GM21360 (cell line): Measurements from ENCODE around the gene ADM2.

Experiments
- ATAC-seq: cut with Tn5 transposase; IDR thresholded peaks from one replicate; pipeline ENCODE4 v1.9.1; 2021; ENCODE audit warnings: mild to moderate bottlenecking, moderate library complexity; ENCODE audit not compliant: unreplicated experiment

The ADM2 gene

DNA sequence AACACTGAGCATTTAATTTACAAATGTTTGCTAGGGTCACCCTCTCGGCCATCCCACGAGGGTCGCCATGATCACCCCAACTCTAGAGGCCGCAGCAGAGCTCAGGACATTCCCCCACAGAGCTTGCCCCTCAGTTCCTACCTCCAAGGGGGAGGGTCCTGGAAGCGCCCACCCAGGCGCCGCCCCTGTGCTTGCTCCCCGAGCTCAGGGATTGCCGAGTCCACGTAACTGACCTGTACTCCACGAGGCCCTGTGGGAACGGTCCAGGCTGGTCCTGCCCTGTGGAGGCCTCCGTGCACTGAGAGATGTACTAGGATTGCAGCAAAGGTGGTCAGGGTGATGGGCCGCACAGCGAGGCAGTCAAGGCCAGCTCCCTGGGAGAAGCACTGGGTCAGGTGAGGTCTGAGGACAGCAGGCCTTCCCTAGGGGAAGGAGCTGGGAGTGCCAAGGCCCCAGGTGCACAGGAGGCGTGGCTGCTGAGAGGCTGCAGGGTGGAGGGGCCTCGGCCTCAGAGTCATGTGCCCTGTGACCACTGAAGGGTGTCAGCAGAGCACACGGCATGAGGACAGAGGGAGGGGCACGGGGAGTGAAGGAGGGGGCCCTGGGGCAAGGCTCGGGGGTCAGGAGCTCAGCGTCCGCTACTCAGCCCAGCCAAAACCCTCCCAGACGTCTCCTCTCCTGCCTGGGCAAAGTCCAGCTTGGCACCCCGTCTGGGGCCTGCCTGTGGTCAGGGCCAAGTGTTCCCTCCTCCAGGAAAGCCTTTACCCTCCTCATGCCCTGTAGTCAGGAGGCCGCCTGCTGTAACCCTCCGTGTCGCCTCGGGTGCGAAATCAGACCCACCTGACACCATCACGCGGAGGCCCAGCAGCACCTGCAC lies 2.9 kb downstream of the ADM2 start:
- no peak for ATAC-seq

DNA sequence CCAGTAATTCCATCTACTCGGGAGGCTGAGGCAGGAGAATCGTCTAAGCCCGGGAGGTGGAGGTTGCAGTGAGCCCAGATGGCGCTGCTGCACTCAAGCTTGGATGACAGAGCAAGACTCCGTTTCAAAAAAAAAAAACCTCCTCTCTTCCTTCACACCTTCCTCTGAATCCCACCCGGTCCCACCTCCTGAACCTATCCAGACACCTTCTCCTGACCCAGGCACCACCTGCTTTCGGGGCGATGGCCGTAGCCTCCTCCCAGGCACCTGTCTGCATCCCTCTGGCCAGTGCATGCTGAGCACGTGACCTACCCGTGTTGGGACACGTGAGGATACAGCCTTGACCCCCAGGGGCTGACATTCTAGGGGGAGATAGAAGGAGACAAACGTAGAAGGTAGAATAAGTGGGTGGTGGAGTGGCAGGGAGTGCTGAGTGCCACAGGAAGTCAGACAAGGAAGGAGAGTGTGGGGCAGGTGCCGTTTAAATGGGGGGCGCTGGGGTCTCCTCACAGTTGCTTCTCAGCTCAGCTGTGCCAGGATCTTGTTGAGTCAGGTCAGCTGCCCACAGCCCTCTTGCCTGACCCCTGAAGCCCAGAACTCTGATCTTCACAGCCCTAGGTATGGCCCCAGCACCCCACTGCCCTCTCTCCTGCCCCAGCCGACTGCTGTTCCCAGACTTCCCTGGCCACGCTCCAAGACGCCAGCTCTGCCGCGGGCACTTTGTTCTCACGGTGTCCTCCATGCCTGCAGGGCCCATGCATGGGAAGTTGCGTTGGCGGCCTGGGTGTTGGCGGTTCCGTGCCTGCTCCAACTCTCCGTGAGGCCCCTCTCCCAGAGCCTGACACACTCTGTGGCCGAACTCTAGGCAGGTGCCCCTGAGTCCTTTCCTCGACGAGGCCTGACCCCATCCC lies 4.1 kb downstream of the ADM2 start:
- no peak for ATAC-seq

DNA sequence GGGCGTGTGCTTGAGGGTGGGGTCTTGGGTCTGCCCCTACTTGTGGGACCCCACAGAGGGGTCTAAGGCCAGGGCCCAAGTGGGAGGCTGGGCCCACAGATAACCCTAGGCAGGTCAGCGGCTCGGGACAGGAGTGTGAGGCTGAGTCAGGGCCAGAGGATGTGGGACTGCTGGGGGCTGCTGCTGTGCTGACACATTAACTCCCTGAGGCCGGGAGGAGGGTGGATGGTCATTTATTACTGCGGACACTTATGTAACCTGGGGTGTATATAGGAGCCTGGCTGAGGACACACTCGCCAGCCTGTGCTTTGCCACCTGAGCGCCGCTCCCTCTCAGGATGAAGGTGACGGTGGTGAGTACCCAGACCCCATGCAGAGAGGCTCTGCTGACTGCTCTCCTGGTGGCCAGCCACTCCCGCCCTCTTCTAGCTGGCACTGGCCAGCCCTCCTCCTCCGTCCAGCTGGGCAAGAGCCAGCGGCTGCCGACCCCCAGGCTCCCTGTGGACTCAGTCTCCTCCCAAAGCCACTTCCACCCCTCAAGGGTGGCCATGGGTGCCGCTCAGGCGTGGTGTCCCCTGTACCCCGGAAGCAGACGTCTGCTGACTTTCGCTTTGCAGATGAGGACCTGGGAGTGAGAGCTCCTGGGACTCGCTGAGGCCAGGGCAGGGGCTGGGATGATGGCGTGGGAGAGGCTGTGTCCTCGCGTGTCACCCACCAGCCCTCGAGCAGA lies 5.4 kb downstream of the ADM2 start, which contains the start of gene MIOX:
Gene MIOX, plus strand, starts transcription at position 299 of the 729 bp plus-strand sequence. Its CDS starts 39 bp downstream, at position 338.
- ATAC-seq, result no peak

DNA sequence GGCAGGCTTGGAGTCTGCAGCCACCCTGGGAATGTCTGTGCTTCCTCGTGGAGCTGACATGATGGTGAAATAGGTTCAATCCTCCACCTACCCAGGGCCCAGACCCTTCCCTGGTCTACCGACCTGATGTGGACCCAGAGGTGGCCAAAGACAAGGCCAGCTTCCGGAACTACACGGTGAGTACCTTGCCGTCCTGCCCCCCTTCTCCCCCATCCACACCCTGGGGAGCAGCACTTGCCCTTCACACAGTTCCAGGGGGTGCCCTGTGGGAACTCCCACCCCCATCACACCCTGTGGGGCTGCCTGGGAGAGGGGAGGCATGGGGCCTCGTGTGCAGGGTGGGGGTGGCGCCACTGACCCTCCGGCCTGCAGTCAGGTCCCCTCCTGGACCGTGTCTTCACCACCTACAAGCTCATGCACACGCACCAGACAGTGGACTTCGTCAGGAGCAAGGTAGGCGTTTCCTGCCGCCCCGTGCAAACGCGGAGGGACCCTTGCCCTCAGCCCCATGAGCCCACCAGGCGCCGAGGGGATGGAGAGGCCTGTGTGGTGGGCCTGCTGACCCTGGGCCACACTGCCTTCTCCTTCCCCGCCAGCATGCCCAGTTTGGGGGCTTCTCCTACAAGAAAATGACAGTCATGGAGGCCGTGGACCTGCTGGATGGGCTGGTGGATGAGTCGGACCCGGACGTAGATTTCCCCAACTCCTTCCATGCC lies 6.1 kb downstream of the ADM2 start:
- no peak for ATAC-seq

DNA sequence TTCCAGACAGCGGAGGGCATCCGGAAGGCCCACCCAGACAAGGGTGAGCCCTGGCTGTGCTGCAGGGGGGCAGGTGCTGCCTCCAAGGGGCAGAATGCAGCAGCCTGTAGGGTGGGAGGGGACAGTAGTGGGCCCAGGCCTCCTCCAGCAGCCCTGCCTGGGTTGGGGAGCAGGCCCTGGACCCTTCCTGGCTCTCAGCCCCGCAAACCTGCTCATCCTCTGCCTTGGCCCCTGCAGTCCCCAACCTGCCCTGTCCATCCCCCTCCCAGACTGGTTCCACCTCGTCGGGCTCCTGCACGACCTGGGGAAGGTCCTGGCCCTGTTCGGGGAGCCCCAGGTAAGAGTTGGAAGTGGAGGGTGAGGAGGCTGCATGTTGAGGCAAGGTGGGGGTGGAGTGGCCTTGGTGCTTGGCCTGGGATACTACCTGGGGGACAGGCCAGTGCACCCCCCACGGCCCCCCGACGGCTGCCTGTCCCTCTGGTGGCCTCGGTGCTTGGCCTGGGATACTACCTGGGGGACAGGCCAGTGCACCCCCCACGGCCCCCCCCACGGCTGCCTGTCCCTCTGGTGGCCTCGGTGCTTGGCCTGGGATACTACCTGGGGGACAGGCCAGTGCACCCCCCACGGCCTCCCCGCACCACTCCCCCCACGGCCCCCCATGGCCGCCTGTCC lies 6.8 kb downstream of the ADM2 start:
- ATAC-seq, result no peak

DNA sequence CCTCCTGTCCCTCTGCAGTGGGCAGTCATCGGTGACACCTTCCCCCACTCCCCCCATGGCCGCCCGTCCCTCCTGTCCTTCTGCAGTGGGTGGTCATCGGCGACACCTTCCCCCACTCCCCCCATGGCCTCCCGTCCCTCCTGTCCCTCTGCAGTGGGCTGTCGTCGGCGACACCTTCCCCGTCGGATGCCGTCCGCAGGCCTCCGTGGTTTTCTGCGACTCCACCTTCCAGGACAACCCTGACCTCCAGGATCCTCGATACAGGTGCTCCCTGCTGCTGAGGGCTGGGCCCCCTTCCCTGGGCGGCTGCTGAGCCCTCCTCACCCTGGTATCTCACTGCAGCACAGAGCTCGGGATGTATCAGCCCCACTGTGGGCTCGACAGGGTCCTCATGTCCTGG lies 7.5 kb downstream of the ADM2 start:
- no peak for ATAC-seq

DNA sequence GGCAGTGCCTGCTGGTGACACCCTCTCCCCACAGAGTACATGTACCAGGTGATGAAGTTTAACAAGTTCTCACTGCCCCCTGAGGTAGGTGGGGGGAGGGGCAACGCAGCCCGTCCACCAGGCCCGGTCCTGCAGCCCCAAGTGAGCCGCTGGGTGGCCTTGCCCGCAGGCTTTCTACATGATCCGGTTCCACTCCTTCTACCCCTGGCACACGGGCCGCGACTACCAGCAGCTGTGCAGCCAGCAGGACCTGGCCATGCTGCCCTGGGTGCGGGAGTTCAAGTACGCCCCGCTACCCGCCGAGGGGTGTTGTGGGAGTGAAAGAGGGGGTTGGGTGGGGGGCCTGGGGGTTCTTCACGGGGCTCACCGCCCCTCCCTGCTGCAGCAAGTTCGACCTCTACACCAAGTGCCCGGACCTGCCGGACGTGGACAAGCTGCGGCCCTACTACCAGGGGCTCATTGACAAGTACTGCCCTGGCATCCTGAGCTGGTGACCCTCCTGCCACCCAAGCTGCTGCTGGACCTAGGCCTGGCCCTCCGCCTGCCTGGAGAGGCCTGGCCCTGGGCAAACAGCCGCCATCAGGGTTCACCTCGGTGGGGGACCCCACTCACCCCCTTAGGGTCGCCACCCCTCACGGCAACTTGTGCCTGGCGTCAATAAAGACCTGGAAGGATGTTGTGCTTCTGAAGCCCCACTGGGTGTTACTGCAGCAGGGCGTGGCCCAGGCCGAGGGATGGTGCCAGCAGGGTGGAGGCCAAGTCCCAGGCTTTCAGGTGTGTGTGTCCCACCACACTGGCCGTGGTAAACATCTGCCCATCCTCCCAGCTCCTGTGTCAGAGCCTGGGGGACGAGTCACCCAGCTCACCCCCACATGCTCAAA lies 8.3 kb downstream of the ADM2 start:
- ATAC-seq, result no peak

DNA sequence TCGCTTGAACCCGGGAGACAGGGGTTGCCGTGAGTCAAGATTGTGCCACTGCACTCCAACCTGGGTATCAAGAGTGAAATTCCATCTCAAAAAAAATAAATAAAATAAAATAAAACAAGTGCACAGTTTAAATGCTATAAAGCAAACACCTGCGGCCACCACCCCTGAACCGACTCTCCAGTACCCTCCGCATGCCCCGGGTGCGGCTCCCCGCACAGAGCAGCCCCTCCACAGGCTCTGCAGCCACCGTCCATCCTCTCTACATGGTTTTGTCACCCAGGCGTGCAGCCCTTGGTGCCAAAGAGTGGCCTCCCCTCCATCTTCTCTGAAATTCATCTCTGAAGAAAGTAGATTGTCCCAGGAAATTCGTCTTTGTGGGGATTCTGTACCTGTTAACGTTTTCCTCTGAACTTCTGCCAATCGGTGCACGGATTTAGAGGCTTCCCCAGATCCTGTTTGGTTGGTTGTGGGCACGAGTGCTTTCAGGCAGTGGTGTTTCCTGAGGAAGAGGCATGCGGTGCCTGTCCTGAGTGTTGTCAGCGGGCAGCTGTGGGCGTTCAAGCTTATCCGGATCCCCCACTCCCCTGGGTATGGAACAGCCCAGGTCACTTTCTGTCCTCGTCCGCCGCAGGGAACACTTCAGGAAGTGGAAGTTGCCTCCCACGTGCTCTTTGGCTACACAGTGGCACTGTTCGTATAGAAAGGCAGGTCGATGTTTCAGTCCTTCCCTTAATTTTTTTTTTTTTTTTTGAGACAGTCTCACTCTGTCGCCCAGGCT lies 9.4 kb downstream of the ADM2 start:
- ATAC-seq, result no peak

DNA sequence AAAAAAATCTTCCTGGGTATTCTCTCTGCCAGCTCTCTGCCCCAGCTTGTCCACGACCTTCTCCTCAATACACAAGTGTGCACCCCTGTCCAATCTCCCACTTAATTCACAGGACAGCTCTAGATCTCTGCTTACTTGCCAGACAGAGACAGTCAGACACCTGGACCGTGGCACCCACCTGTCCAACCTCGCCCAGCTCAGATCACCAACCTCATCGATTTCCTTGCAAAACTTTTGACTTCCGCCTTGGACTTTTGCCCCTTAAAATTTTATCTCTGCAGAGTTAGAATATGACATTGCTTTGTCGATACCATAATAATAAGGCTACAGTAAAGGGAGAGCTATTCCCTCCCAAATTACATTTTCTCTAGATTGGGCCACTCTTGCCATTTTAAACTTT lies 15.8 kb downstream of the ADM2 start:
- no peak for ATAC-seq

DNA sequence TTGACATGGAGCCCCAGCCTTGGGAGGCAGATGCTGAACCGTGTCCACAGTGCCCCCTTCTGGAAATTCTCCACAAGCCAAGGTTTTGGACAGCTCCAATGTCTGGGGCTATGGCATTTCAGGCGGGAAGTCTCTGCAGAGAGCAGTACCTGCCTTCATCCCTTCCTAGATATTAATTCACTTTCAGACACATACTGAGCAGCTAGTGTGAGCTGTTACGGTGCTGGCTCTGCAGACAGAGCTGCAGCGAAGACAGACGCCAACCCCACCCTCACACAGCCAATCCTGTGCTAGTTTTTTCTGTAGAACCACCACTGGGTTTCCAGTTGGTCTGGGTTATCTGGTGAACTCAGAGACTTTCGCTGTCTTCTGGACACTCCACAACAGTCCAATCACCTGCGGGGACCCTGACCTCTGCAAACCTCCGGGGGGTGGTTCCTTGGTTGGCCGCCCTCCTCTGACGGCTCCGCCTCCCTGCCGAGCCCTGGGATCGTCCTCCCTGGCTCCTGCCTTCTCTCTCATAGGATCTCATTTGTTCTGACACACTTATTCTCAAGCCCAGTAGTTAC lies 17.1 kb downstream of the ADM2 start:
- ATAC-seq, result no peak

DNA sequence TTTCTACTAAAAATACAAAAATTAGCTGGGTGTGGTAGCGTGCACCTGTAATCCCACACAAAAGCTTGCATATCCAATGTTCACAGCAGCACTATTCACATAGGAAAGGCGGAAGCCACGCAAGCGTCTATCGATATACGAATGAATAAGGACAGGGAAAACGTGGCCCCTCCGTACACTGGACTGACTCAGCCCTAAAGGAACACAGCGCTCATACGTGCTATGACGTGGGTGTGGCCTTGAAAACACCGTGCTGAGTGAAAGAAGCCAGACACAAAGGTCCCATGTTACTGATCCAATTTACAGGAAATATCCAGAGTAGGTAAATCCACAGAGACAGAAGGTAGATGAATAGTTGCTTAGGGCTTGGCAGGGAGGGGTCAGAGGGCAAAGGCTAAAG lies 19.1 kb downstream of the ADM2 start:
- ATAC-seq, result no peak

DNA sequence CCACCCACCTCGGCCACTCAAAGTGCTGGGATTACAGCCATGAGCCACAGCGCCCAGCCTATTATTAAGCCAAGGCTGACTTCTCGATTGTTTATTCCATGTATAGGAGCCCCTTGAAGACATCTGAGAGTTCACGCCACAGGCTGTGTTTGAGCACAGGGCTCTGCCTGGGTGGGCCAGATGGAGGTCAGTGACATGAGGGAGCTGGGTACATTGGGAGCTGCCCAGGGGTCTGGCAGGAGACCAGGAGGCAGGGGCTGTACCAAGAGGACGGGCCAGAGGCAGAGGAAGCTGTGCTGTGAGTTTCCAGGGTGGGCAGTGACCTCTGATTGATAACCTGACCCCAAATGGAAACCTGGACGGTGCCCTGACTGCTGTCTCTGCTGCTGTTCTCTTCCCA lies 20.8 kb downstream of the ADM2 start:
- ATAC-seq, result no peak

DNA sequence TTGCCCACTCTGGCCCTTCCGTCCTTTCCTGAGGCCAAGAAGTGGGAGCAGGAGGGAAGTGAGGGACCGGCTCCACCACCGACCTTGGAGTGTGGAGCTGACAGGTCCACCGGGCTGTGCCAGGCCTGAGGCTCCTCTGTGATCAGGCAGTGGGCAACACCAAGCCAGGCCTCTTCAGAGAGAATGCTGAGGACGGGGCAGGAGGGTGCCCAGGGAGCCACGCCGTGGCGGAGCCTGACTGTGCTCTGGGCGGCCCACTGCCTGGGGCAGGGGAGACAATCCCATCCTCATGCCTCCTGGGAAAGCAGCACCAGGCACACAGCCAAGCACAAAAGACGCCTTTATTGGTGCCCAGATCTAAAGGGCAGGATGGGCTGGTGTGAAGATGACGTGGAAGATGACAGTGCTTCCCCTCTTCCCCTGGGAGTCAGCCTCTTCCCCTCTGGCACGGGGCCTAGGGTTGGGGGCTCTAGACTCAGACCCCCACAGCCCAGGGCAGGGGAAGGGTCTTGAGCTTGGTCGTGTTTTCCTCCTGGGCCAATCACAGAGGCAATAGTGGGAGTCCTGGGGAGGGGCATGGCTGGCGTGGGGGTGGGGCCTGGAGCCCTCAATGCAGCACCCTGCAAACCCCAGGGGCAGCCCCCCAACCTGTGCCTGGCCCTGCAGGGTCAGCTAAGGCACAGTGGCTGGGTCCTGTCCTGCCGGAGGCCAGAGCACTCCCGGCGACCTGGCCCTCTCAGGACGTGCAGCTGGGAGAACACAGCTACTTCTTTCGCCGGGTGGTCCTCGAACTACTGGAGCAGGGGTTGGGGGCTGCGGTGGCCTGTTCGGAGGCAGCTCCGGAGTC lies 21.5 kb downstream of the ADM2 start:
- ATAC-seq, result no peak

DNA sequence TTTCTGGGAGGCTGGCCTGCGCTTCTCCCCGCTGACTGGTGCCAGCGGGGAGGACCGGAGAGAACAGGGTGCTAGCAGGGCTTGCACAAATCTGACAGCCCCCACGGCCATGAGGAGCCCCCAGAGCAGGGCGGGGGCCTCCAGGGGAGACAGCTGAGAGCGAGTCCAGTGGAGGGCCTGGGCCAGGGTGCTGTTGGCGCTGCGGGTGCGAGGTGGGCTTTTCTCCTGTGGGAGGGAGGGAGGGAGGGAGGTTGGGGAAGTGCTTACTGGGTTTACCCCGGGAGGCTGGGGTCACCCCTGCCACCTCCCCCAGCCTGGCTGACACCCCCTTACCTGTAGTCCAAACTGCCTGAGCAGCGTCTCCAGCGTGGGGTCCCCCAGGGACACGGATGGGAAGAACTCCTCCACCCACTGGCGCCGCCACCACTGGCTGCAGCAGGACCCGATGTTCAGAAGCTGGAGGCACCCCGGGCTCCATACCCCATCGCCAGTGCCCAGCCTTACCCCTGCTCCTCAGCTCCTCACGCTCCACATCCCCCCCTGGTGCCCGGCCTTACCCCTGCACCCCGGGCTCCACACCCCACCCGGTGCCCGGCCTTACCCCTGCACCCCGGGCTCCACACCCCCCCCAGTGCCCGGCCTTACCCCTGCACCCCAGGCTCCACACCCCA lies 22.3 kb downstream of the ADM2 start:
- ATAC-seq, result no peak

DNA sequence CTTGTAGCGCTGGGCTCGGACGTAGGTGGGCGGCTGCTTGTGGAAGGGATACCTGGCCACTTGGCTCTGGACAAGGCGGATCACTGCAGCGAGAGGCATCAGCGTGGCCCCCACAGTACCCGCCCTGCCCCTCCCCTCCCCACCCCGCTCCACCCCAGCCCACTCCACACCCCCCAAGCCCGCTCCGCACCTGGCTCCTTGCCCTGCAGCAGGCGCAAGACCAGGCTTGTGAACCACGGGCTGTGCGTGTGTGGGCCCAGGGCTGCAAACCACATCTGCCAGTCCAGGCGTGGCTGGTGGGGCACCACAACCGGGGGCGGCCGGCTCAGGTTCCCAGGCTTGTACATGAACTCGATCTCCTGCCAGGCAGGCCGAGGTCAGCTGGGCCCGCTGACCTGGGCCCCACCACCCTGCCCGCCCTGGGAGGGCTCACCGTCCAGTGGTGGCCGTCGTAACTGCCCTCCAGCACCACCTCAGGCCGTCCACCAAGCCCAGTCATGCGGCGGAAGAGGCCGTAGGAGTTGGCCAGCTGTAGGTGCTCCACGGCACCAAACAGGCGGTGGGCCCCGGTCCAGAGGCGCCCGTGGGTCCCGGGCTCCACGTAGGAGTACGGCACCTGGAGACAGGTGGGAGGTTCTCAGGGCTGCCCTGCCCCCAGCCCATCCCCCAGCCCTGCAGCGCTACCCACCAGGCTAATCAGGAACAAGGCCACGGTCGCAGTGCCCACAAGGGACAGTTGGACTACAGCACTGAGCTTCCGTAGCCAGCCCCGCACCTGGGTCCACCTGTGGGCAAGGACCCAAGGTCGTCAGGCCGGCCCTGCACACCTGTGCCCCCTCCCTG lies 23.2 kb downstream of the ADM2 start:
- ATAC-seq, result no peak
